ENCODE results near the gene RHOJ. TPM values are rescaled to one million over a fixed set of nuclear protein-coding genes. Genes with fewer than 3 reads are reported as not detected.
"Not testable (repeated sequence)": the region's sequence is repeated elsewhere in the genome, so short reads cannot be mapped to it uniquely, and the experiment has no call there.

Gene RHOJ
- total RNA-seq, 2 donors from 2014 or later = not detected

DNA sequence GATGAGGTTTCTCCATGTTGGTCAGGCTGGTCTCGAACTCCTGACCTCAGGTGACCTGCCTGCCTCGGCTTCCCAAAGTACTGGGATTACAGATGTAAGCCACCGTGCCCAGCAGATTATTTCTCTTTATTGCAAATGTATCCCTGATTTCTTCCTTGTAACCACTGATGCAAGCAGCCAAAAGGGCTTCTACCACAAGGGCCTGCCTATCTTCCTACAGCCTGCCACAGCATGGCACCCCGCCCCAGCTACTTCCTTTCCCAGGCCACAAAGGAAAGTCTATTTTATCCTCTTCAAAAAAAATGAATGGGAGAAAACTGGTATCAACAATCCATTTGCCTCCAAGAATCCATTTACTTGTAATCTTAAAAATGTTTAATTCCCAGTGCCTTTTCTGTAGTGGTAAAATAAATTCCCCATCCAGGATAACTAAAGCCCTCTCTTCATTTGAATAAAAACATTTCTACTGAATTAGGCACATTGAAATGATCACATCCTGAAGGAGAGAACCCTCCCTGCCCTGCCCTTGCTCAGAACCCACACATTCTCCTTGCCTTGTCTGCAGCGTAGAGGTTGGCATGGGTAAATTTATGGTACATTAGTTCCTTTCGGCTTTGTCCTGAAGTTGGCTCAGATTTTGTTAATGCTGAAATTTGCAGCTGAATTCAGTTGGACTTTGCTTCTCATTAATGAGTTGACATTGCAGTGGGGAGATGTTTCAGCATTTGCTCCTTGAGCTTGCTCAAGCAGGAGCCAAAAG is 95.3 kb downstream of the RHOJ start:
- Mint-ChIP-seq H3K27me3 (ENCODE audit: insufficient read depth) (no peaks in the 10 kb centered on the region), H3K4me1 (peaks cover 24% of the 10 kb centered on the region), H3K36me3 (ENCODE audit: low read depth) (peaks cover 3% of the 10 kb centered on the region), H3K4me3 (no peak overlapping the region), H3K27ac (no peak overlapping the region), H3K9me3 (no peaks in the 10 kb centered on the region)
- no peaks in the 10 kb centered on the region for H3K9me3 ChIP-seq (ENCODE audit: control insufficient read depth, low read length)
- peaks cover 9% of the 10 kb centered on the region for H3K4me1 ChIP-seq (ENCODE audit: control insufficient read depth, insufficient read depth, low read length)
- WGBS, 2 experiments (ENCODE audit: insufficient coverage in 1 of 2, insufficient read length in 1 of 2) = 75 to 77% methylated on average over 4 to 6 of the region's 6 CpGs
- H3K27ac ChIP-seq (ENCODE audit: low read depth, low read length) = no peak overlapping the region
- no peak for DNase-seq
- no peaks in the 10 kb centered on the region for H3K27me3 ChIP-seq (ENCODE audit: control insufficient read depth, insufficient read depth, low read length, poor library complexity, severe bottlenecking)
- H3K36me3 ChIP-seq (ENCODE audit: control insufficient read depth, insufficient read depth, low read length) = no peaks in the 10 kb centered on the region
- H3K4me3 ChIP-seq (ENCODE audit: low read length) = no peak overlapping the region
- TF ChIP-seq, protein P1, sequence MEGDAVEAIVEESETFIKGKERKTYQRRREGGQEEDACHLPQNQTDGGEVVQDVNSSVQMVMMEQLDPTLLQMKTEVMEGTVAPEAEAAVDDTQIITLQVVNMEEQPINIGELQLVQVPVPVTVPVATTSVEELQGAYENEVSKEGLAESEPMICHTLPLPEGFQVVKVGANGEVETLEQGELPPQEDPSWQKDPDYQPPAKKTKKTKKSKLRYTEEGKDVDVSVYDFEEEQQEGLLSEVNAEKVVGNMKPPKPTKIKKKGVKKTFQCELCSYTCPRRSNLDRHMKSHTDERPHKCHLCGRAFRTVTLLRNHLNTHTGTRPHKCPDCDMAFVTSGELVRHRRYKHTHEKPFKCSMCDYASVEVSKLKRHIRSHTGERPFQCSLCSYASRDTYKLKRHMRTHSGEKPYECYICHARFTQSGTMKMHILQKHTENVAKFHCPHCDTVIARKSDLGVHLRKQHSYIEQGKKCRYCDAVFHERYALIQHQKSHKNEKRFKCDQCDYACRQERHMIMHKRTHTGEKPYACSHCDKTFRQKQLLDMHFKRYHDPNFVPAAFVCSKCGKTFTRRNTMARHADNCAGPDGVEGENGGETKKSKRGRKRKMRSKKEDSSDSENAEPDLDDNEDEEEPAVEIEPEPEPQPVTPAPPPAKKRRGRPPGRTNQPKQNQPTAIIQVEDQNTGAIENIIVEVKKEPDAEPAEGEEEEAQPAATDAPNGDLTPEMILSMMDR (conservative IDR thresholded peaks at IDR 0.05) = no peak
- H3K9ac ChIP-seq (ENCODE audit: extremely low read depth, low read length, poor library complexity, severe bottlenecking) = no peak overlapping the region

DNA sequence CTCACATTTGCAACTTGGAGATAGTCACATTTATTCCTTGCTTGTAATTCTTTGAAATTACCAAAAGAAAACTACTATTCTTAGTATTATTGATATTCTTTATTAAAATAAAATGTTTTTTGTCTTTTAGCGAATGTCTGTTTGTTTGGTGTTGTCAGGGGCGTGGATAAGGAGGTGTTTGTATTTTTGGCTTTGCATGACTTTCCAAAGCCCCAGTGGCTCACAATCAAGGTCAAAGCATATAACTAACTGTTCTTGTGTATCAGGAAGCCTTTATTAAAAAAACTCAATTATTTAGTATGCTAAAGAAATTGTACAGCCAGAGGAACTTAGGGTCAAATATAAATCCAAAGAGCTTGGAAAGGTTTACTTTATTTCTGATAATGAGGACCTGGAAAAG is 96.6 kb downstream of the RHOJ start:
- TF ChIP-seq, protein P1 (conservative IDR thresholded peaks at IDR 0.05) = no peak
- H3K4me3 Mint-ChIP-seq = no peak overlapping the region

DNA sequence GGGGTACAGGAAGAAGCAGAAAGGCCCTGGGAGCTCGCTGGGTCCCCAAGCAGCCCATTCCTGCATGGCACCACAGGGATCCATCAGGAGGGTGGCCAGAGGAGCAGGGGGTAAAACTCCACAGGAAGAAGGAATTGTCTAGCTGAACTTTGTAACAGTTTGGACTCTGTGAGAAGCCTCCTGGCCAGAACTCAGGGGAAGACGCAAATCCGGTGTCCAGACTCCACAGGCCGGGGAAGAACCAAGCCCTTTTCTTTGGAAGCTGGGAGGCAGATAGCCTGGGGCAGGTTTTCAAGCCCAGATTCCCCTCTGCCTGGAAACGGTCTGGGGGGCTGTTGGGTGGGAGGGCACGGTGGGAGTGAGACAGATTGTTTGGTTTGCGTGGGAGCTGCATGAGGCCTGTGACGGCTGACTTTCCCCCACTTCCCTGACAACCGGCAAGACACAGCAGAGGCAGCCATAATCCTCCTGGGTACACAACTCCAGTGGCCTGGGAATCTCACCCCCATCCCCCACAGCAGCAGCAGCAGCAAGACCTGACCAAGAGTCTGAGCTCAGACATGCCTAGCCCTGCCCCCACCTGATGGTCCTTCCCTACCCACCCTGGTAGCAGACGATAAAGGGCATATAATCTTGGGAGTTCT is 97.8 kb downstream of the RHOJ start:
- Mint-ChIP-seq H3K27ac (peak overlapping the region; percentile 93), H3K4me1 (peaks cover 19% of the 10 kb centered on the region), H3K27me3 (ENCODE audit: insufficient read depth) (no peaks in the 10 kb centered on the region), H3K36me3 (ENCODE audit: low read depth) (peaks cover 3% of the 10 kb centered on the region), H3K4me3 (peak overlapping the region; percentile 13), H3K9me3 (no peaks in the 10 kb centered on the region)
- Histone ChIP-seq H3K9ac (ENCODE audit: extremely low read depth, low read length, poor library complexity, severe bottlenecking) (no peak overlapping the region), H3K27ac (ENCODE audit: low read depth, low read length) (no peak overlapping the region), H3K27me3 (ENCODE audit: control insufficient read depth, insufficient read depth, low read length, poor library complexity, severe bottlenecking) (no peaks in the 10 kb centered on the region), H3K9me3 (ENCODE audit: control insufficient read depth, low read length) (no peaks in the 10 kb centered on the region), H3K36me3 (ENCODE audit: control insufficient read depth, insufficient read depth, low read length) (no peaks in the 10 kb centered on the region), H3K4me3 (ENCODE audit: low read length) (peak overlapping the region; percentile 65), H3K4me1 (ENCODE audit: control insufficient read depth, insufficient read depth, low read length) (peaks cover 9% of the 10 kb centered on the region)
- WGBS, 2 experiments (ENCODE audit: insufficient coverage in 1 of 2, insufficient read length in 1 of 2) = 82 to 84% methylated on average over 4 to 10 of the region's 10 CpGs
- TF ChIP-seq, protein P1 (conservative IDR thresholded peaks at IDR 0.05) = no peak
- peak; percentile 67 for DNase-seq

More for the DNA sequence above, 96.6 kb downstream of the RHOJ start:
- Mint-ChIP-seq H3K27me3 (ENCODE audit: insufficient read depth) (no peaks in the 10 kb centered on the region), H3K4me1 (peaks cover 19% of the 10 kb centered on the region), H3K9me3 (no peaks in the 10 kb centered on the region), H3K27ac (peak overlapping the region; percentile 93), H3K36me3 (ENCODE audit: low read depth) (peaks cover 3% of the 10 kb centered on the region)
- no peak overlapping the region for H3K27ac ChIP-seq (ENCODE audit: low read depth, low read length)
- H3K36me3 ChIP-seq (ENCODE audit: control insufficient read depth, insufficient read depth, low read length) = no peaks in the 10 kb centered on the region
- no peak overlapping the region for H3K9ac ChIP-seq (ENCODE audit: extremely low read depth, low read length, poor library complexity, severe bottlenecking)
- peaks cover 9% of the 10 kb centered on the region for H3K4me1 ChIP-seq (ENCODE audit: control insufficient read depth, insufficient read depth, low read length)
- 100% methylated on average over 2 of the region's 2 CpGs; no CpG with 5 or more reads in 1 of the 2 experiments for WGBS, 2 experiments (ENCODE audit: insufficient coverage in 1 of 2, insufficient read length in 1 of 2)
- H3K9me3 ChIP-seq (ENCODE audit: control insufficient read depth, low read length) = no peaks in the 10 kb centered on the region
- H3K4me3 ChIP-seq (ENCODE audit: low read length) = no peak overlapping the region
- H3K27me3 ChIP-seq (ENCODE audit: control insufficient read depth, insufficient read depth, low read length, poor library complexity, severe bottlenecking) = no peaks in the 10 kb centered on the region
- DNase-seq = no peak

- H3K36me3 ChIP-seq (ENCODE audit: control insufficient read depth, insufficient read depth, low read length); H3K9me3 Mint-ChIP-seq; H3K27me3 Mint-ChIP-seq (ENCODE audit: insufficient read depth); H3K4me1 ChIP-seq (ENCODE audit: control insufficient read depth, insufficient read depth, low read length); H3K9me3 ChIP-seq (ENCODE audit: control insufficient read depth, low read length); H3K27ac ChIP-seq (ENCODE audit: low read depth, low read length); H3K36me3 Mint-ChIP-seq (ENCODE audit: low read depth); H3K9ac ChIP-seq (ENCODE audit: extremely low read depth, low read length, poor library complexity, severe bottlenecking); H3K4me3 Mint-ChIP-seq; H3K27ac Mint-ChIP-seq; H3K27me3 ChIP-seq (ENCODE audit: control insufficient read depth, insufficient read depth, low read length, poor library complexity, severe bottlenecking); H3K4me3 ChIP-seq (ENCODE audit: low read length); DNase-seq: not testable (repeated sequence)
- 95 to 100% methylated on average over 3 to 4 of the region's 5 CpGs for WGBS, 2 experiments (ENCODE audit: insufficient coverage in 1 of 2, insufficient read length in 1 of 2)
- H3K4me1 Mint-ChIP-seq = peaks cover 18% of the 10 kb centered on the region
Measured at GRCh38 chr14:63304429-63304828, 100.2 kb downstream of the RHOJ start.
